SK-N-MC (cell line): ENCODE data around the gene DNAJC11.

Experiments used
- EZH2 ChIP-seq: fragments of 200-600 bp; sonication (generic); IDR thresholded peaks from one replicate; pipeline ENCODE4 v1.6.1; 2017; ENCODE audit warnings: antibody characterized with exemption
- FOXP2 ChIP-seq: optimal IDR thresholded peaks from 2 replicates; pipeline ENCODE3; 2011; ENCODE audit warnings: mild to moderate bottlenecking, moderate library complexity; ENCODE audit not compliant: insufficient read depth; ENCODE audit errors: extremely low read length, control extremely low read depth
- POLR2AphosphoS5 ChIP-seq: IDR thresholded peaks from 2 replicates; pipeline ENCODE4 v1.6.1; 2012; ENCODE audit warnings: mild to moderate bottlenecking, low read depth, low read length, borderline replicate concordance

DNA sequence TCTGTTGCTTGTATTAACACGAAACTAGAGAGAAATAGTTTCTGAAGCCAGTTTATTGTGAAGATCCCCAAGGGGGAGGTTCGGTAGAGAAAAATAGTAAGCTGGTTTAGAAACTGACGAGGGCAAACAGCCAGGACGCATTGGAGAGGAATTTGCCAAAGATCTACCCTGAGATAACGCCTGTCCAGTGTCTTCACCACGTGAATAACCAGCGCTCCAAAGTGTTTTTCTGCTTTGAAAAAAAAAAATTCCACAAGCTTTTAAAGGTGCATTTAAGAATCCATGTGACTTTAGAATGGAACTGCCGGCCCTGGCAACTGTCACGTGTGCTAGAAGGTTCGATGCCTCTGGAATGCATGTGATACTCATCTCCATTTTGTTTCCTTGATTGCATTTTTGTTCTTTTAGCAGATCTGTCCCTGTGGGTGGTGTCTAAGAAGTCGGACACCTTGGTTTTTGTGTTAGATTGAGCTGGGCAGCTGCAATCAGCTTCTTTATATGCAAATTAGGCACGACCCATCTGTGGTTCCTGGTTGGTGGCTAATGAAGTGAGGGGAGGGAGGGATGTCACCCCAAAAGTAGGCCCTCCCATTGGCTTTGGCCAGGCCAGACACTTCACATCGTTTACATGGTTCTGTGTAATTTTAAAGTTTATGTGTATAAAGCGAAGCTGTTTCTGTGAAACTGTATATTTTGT, 78.2 kb downstream of the DNAJC11 start:
- TF ChIP-seq POLR2AphosphoS5 (no peak), EZH2 (no peak), FOXP2 (no peak)
